DOHH2 (cell line): ENCODE measurements around the gene ERFE.

ENCODE experiments used
- EZH2phosphoT487 ChIP-seq: fragments of 200-600 bp; sonication (generic); IDR thresholded peaks from 2 replicates; pipeline ENCODE4 v1.6.1; 2017; ENCODE audit warnings: borderline replicate concordance, mild to moderate bottlenecking, antibody characterized with exemption, low read length, moderate library complexity, mixed read lengths
- TF ChIP-seq, protein P1 (sequence below): fragments of 200-600 bp; sonication (generic); IDR thresholded peaks from one replicate; pipeline ENCODE4 v1.5.1; 2014; ENCODE audit warnings: antibody characterized with exemption, mild to moderate bottlenecking, low read depth, low read length; ENCODE audit not compliant: poor library complexity, severe bottlenecking

DNA sequence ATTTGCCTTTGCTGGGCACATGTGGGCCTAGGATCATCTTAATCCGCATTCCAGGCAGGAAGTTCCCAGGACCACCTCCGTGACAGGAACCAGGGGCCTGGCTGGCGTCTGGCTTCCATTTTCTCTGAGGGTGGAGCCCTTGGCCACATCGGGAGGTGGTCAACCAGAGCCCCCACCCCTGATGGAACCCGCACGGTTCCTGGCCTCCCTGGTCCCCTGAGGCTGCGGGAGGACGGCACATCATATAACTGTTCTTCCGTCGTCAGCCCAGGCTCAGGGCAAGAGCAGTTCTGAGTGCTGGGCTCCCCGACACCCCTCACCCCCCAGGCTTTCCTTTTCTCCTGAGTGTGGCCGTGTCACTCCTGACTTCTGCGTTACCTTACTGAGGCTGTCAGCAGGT lies 45.2 kb upstream of the ERFE start:
- TF ChIP-seq, protein P1, sequence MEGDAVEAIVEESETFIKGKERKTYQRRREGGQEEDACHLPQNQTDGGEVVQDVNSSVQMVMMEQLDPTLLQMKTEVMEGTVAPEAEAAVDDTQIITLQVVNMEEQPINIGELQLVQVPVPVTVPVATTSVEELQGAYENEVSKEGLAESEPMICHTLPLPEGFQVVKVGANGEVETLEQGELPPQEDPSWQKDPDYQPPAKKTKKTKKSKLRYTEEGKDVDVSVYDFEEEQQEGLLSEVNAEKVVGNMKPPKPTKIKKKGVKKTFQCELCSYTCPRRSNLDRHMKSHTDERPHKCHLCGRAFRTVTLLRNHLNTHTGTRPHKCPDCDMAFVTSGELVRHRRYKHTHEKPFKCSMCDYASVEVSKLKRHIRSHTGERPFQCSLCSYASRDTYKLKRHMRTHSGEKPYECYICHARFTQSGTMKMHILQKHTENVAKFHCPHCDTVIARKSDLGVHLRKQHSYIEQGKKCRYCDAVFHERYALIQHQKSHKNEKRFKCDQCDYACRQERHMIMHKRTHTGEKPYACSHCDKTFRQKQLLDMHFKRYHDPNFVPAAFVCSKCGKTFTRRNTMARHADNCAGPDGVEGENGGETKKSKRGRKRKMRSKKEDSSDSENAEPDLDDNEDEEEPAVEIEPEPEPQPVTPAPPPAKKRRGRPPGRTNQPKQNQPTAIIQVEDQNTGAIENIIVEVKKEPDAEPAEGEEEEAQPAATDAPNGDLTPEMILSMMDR = no peak
- TF ChIP-seq EZH2phosphoT487 = no peak
